GM12873 (cell line): Measurements from ENCODE around the gene GGT6.

Experiments
- CTCF ChIP-seq: IDR thresholded peaks from 2 replicates; pipeline ENCODE4 v1.5.1; 2012; ENCODE audit warnings: low read depth, mild to moderate bottlenecking, moderate library complexity, low read length, control low read depth; ENCODE audit not compliant: insufficient read depth; ENCODE audit errors: missing control alignments

GGT6 gene

GRCh38 chr17:4538236-4539002 lies 22.0 kb downstream of the GGT6 start:
- no peak for TF ChIP-seq CTCF

GRCh38 chr17:4537451-4538235 lies 22.7 kb downstream of the GGT6 start:
- TF ChIP-seq CTCF = no peak

DNA sequence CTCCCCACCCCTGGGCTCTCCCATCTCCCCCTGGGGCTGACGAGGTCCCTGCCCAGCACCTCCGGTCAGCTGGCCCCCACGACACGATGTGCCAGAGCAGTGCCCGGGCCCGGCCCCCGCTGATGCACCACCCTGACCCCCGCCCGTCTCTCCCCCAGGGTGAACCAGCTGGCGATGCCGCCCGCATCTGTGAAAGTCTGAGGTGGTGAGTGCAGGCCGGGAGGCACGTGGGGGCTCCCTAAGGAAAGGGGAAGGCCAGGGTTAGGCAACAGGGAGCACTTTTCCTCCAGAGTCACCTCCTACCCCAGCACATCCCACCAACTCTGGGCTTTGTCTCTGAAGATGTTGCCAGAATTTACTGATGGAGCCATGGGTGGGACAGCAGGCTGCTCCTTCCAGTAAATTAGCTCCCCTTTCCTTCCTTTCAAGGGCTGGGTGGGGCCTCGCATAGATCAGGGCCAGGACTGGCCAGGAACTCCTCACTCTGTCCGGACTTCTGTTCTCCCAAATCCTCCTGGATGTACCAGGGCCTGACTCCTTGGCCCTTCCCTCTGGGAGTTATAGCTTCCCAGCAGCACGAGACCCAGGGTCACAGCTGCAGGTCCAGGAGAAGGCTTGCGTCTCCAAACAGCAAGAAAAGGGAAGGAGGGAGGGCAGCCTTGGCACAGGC lies 23.5 kb downstream of the GGT6 start:
- TF ChIP-seq CTCF = no peak

DNA sequence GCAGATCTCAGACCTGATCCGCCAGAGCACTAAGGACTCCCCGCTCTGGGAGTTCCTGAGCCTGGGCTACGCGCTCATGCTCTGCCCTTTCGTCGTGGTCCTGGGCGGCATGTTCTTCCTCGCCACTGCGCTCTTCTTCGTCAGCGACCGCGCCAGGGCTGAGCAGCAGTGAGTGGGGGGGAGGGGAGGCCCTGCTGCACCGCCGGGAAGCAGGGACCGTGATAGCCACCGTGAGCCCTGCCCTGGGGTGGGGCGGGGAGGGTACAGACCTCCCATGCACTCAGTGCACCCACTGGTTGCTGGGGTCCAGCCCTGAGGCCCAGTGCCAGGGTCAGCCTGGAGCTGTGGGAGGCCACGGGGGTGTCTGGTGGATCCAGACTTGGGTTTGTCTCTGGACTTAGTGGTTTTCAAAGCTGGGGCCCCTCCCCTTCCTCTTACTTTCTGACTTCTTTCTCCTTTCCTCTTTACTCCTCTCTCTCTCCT lies 24.1 kb downstream of the GGT6 start:
- TF ChIP-seq CTCF = no peak

GRCh38 chr17:4535667-4536258 lies 24.6 kb downstream of the GGT6 start:
- TF ChIP-seq CTCF = no peak

DNA sequence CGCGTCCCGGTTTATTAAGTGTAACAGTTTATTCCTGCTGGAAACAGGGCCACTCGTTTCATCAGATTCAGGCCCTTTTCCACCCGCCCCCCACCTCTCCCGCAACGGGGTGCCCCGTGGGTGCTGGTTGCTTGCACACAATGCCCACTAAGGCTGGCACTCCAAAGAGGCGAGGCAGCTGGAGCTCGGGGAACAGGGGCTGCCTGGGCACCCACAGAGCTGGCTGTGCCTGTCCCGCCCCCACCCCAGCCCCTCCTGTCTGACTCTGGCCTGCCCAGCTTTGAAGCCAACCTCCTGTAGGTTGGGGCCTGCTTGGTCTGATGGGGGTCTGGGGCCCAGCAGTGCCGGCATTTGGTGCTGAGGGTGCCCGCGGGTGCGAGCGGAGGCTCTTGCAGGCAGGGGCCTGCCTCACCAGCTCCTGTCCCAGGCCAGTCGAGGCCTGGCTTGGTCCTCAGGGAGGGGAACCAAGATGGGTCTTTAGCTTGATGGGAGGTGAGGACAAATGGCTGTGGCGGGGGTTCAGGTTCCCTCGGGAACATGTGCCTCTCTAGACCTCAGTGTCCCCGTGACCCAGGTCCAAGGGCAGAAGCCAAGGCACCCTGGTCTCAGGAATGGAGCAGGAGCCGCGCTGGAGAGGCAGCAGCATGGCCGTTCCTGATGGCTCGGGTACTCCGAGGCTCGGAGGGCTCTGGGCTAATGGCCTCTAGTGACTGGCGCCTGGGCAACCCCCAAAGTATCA lies 25.3 kb downstream of the GGT6 start:
- no peak for TF ChIP-seq CTCF
